Measurements from ENCODE around the gene FGF14.

FGF14 gene

DNA sequence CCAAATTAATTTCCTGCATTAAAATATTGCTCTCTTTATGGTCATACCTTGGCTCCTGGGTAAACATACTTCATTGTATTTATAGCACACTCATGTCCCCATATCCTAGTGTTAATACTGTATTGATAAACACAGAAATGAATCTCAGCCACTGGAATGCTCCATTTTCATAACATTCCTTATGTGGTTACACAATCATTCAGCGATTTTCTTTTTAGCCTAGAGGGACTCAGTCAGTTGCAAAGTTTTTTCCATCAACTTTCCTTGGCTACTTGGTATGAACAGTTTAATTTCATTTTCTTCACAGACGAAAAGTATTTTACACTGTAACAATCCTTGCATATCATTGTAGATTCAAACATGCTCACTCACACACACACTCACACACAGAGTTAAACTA lies 471.5 kb downstream of the FGF14 start:
- DNase-seq (ENCODE audit: low read depth in 2 of 2) = no peak

DNA sequence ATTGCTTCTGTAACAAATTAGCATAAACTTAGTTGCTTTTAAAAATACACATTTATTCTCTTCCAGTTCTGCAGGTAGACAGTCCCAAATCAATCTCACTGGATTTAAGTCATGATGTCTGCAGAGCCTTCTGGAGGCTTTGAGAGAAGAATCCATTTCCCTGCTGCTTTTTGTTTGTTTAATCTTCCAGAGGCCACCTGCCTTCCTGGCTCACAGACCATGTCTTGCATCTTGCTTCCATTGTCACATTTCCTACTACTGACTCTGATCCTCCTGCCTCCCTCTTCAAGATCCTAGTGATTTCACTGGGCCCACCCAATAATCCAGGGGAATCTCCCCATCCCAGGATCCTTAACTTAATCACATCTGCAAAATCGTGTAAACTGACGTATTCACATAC lies 476.1 kb downstream of the FGF14 start:
- DNase-seq (ENCODE audit: low read depth in 2 of 2) = no peak

DNA sequence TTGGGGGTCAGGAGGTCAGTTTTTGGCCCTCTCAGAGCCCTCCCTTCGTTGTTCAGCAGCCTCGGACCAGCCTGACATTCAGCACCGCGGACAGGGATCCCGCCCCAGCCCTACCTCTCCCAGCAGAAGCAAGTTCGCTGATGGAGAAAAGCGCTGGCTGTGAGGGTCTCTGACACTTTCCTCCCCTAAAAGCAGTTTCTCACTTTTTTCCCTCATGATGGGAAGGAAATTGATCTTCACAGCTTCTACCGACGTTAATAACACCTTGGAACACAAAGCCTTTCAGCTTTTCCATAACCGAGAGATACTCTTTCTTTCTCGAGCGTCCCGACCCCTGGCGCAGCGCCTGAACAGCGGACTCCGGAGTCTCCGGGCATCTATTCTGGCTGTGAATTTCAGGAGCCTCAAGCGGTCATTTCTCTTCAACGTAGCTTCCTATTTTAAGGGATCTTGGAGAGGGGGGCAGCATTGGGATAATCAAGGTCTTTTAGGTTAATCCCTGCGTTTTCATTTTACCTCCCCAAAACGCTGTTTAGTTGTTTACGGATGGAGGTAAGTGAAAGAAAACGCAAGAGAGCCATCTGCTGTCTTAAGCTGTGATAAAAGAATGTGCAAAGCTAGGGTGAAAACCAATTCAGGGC lies 482.2 kb downstream of the FGF14 start:
- no peak for DNase-seq (ENCODE audit: low read depth in 2 of 2)

DNA sequence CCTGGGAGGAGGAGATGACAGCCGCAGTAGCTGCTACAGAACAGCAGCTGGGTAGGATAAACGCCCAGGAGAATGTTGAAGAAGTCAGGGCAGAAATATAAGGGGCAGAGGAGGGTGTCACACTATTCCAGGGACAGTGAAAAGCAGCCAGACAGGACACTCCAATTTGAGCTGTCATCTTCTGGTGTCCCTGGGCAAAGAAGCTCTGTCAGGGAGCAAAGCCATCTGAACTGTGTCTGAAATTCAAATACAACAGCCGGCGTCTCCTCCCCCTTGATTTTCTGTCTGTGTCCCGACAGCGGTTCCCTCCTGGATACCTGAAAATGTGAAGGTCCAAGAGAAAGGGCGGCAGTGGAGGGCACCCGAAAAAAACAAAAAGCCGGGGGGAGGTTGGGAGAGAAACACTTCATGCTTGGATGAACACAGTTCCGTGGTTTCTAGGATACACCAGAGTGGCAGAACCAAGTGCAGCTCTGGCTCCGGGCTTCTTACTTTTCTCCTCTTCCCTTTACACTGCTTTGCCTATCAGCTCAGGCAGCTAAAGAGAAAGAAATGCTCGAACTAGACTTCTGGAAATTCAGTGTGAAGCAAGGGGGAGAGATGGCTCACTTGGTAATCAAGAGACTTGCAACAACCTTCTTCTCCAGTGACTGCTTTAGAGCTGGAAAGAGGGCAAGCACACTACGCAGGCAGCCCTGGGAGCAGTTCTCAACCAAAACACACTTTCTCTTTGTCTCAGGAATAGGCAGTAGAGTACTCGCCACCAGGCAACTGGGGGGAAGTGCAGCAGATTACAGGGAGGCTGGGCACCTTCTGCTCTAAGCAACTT lies 483.8 kb downstream of the FGF14 start:
- DNase-seq (ENCODE audit: low read depth in 2 of 2) = no peak

DNA sequence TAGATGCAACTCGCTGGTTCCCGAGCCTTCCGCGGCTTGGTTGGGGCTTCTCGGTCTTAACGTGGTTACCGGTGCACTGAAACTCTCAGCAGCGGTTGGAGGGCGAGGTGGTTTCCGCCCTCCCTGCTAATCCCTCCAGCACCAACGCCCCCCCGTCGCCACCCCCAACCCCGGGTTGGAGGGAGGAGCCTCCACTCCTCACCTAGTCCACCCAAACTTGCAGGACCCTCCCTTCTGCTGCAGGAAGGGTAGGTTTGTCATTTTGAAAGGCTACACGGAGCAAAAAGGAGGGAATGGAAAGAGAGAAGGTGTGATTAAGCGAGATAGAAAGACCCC lies 484.4 kb downstream of the FGF14 start:
- no peak for DNase-seq (ENCODE audit: low read depth in 2 of 2)

DNA sequence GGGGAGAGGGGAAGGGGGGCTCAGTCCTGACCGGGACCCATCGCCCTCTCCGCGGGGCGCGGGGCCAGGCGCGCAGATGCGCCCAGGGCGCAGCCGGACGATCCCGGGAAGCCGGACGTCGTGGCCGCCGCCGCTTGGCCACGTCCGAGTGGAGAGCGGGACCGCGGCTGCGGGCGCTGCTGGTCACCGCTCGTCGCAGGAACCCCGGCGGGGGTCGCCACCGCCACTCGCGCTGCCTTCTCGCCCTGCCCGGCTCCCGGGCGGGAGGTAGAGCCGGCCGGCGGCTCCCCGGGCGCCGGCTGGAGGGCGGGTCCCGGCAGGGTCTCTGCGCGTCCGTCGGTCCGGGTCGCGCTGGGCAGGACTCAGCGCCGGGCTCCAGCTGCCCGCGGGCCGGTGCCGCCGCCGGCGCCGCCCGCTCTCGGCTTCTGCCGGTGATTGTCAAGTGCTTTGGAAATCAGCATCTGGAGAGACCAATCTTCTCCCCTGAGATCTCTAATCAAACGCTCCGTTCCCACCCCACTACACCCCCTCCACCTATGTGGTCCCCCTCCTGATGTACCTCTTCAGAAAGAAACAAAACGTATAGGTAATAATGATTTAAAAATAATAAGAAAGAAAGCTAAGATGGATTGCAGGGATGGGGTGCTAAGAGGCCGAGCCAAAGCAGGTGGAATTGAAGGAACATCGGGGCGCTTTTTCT lies 484.9 kb downstream of the FGF14 start:
- DNase-seq (ENCODE audit: low read depth in 2 of 2) = no peak

DNA sequence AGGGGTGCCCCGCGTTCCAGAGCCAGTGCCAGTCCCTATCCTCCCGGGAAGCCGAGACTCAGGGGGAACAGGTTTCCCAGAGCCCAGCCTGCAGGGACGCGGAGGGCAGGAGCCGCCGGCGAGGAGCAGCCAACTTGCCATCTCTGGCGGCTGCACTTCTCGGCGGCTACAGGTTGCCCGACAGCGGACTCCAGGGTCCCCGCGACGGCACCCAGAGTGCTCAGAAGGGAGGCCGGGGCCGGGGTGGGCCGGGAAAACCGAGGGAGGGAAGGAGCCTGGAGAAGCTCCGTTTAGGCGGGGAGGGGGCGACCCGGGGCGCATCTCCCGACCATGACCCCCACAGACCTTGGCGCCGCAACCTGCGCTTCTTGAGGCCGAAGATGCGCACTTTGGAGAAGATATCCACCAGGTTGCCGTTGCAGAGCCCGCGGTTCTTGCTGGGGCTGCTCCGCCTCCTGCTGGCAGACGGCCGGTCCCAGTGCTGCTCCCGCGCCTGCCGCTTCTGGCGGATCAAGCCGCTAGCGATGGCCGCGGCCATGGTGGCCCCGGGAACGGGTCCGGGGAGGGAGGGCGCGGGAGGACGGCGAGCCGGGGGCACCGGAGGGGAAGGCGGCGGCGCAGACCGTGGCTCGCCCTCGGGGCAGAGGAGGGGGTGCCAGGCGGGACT lies 485.6 kb downstream of the FGF14 start:
- no peak for DNase-seq (ENCODE audit: low read depth in 2 of 2)

DNA sequence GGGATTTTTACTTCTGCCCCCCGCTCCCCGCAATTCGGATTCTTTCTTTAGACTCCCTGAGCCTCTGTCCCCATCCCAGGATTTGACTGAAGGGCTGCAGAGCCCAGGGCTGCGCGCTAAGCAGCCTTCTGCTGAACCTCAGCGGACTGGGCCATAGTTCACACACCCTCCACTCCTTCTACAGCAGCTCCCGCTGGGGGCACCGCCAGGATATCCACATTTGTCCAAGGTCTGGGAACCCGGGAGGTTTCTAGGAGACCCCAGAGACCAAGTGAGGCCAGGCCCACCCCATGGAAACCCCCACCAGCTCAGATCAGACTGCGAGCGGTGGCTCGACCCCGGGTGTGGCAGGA lies 486.1 kb downstream of the FGF14 start:
- DNase-seq (ENCODE audit: low read depth in 2 of 2) = no peak

DNA sequence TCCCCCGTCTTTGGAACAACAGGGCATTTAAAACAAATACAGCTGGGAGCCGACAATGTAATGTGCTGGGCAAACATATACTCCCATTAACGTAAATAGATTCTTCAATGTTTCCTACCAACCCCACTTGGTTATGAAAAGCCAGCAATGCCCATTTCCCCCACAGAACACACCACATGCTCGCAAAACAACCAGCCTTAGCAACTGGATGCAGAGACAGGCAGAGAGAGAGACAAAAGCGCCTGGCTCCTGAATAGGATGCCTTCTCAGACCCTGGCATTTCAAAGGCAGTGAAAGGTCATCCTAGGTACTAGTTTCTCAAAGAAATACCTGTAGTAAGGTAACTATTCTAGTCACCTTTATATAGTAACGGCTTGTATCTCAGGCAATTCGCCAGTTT lies 486.5 kb downstream of the FGF14 start:
- no peak for DNase-seq (ENCODE audit: low read depth in 2 of 2)

DNA sequence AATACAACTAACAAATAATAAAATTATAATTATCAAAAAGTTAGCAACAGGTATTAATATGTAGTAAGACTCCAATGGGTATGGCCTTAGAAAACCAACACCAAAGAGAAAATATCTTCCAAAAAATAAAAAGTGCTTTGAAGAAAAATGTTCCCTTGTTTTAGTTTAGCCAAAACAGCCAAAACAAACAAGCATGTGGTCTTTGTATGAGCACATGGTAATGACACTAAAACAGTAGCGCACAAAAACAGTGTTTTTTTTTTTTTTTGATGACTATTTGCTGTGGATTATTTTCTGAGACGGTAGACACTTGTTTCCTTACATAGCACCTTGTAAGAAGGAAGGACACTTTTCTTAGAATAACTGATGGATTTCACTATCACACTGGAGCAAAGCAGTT lies 490.1 kb downstream of the FGF14 start:
- DNase-seq (ENCODE audit: low read depth in 2 of 2) = no peak

DNA sequence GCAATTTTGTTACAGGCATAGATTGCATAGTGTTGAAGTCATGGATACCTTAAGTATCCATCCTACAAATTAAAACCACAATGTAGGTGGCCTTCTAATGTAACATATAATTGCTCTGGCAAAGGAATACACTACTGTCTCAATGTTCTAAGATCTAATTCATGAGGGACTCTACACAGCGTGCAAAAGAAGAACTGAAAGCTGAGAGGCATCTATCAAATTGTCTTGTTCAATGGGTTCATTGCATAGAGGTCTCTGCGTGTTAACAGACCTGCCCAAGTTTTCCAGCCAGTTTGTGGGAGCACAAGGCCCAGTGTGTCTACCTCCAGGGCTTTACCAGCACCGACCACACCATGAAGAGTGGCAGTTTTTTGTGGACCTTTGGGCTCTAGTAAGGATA lies 498.0 kb downstream of the FGF14 start:
- no peak for DNase-seq (ENCODE audit: low read depth in 2 of 2)

DNA sequence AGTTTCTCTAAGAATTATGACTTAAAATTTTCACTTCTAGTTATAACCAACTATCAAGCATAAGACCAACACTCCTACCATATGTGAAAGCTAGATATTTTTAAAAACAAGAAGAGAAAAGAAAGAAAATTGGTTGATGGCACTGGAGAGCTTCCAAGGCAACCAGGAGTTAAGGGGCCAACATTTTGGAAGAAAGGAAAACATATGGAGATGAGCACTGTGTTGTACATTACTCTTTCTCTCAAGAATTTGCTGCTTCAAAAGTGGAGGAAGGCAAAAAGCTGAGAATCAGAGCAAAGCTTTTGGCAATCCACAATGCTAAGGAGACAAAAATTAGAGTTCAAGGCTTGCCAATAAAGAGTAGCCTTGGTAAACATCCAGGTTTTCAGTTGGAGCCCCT lies 503.2 kb downstream of the FGF14 start:
- no peak for DNase-seq (ENCODE audit: low read depth in 2 of 2)

DNA sequence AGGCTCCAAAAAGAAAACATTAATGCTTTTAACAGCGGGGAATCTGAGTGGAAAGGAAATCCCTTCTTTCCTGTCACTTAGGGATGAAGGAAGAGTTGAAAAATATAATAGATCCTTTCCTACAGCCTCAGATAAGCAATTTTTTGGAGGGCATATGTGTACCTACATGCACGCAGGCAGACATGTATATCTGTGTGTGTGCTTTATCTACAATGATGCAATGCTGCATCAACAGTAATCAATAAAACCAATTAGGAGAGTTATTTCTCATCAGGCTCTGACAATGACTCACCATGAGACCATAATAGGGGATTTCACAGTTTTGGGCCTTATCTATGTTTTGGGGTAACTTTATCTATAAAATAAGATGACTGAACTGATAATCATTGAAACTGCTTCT lies 505.3 kb downstream of the FGF14 start:
- no peak for DNase-seq (ENCODE audit: low read depth in 2 of 2)

DNA sequence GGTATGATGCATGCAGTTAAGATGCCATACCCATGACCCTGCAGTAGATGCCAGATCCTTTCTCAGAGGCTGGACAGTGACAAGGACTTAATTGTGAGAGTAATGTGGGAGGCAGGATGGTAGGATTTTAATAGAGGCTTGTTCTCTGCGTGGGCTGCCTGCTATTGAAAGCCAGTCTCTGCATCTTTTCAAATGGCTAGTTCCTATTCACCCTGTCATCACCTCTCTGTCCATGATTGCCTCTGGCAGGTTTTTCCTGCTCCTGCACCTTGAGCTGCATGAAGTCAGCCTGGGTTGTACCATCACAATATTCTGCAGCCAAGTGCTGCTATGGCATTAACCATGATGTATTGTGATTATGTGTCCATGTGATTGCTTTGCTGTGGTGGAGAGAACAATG lies 508.8 kb downstream of the FGF14 start:
- DNase-seq (ENCODE audit: low read depth in 2 of 2) = no peak

DNA sequence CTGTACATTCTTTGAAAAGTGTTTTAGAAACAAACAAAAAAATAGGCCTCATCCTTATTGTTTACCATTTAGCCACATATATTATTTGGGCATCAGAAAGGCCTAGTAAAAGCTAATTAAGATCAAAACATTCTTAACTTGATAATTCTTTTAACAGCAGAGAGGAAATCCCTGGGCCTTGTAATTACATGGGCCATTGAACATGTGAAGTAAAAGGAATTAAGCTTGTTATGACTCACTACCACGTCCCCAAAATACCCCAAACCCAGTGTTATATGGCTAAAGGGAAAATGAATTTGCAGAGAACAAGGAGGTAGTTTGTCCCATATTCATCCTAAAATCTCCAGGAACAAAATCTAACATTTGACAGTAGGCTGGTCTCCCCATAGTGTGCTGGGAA lies 509.6 kb downstream of the FGF14 start:
- DNase-seq (ENCODE audit: low read depth in 2 of 2) = no peak

DNA sequence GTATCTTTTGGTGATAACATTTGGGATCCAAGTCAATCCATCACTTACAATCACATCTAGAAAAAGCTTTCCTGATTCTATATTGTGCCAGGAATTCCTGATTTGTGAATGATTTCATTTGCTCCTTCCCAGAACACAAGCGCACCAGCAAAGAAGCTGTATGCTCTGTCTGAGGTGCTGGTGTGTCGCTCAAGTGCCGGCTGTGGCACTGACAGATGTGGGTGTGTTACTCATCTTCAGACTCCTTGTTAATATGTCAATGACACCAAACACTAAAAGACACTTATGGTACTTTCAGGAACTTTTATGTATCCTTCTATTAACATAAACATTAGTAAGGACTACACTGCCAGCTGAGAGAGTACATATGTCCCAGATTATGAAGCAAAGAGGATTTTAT lies 520.3 kb downstream of the FGF14 start:
- no peak for DNase-seq (ENCODE audit: low read depth in 2 of 2)

DNA sequence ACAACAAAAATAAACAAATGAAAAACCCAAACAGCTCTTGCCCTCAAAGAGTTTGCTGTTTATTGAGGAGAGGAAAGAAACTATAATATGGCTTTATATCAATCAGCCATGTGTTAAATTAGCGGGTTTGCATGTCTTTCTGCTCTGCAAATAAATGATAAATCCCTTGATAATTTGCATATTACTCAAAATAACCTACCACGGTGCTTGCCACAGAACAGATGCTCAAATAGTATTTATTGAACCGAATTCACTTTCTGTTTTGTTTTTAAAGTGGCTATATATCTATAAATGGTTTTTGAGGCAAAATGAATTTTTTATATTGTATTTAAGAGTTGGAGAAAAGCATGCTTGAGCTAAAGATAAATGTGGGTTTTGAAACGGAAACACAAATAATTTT lies 521.3 kb downstream of the FGF14 start:
- DNase-seq (ENCODE audit: low read depth in 2 of 2) = no peak

DNA sequence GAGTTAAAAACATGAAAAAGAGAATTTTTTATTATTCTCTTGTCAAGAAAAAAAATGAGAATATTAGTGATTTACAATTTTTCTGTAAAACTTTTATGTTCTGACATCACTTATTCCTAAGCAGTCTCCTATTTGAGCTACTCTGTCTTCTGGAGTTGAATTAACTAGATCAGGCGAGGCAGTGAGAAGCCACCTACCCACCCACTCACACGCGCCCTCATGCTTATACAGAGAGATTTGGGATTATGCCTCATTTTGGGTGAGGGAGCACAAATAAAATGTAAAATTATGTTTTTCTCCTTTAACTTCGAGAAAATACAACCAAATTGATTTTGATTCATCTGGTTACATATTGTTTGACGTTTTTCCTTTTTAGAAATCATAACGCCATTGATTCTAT lies 524.9 kb downstream of the FGF14 start:
- DNase-seq (ENCODE audit: low read depth in 2 of 2) = no peak

DNA sequence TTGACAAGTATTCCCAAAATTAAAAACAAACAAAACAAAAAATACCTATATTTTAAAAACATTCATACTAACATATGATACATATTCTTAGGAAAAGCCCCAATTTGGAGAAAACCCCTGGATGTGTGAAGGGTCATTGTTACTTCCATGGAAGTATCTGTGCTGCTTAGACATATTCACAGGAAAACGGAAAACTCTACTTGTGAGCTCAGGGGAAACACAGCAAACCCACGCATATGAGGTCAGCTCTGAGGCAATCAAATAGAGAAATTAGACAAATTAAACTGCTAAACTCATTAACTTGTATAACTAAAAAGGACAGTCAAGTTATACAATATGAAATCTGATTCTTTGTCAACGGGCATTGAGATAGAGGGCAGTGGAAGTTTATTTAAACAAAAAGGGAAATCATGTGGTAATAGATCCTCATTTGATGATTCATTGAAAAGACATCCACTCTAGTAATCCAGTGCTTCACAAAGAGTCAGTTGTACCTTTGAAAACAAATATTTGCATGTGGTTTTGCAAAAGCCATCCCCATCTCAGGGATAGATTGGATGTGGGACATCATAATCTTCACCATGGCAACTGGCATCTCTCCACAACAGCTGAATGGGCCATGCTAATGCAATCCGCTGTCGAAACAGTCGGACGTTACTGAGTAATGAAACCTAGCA lies 526.0 kb downstream of the FGF14 start:
- DNase-seq (ENCODE audit: low read depth in 2 of 2) = no peak

DNA sequence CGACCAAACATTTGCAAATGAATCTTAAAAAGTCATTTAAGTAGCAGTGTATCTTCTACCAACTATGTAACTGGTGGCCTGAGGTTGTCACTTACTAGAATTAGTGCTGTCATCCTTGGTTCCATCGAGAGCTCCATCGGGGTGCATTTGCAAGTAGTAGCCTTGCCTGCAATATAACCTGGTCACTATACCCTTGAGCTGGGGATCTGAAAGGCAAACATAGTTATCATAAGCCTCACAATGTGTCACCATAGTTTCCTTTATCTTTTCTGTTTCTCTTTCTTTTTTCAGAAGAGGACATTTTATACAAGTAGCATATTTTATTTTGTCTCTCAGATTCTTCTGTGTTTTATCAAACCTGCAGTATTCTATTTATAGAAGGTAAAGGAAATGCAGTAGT lies 526.8 kb downstream of the FGF14 start:
- DNase-seq (ENCODE audit: low read depth in 2 of 2) = no peak

DNA sequence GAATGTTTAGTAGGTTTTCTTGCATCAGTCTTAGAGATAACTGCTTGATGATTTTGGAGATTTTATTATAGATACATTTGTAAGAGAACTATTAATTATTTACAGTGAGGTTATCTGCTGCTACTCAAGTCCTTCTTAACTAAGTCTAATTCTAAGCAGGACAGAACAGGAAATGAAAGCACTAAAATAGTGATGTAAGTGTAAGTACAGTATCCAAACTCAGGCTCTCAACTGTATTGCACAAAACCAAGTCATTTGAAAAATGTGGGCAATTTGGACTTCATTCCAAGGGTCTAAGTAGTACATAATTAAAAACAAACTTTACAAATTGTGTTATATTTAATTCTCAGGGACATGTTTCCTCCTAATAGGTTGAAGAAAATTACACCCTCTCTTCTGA lies 532.3 kb downstream of the FGF14 start:
- no peak for DNase-seq (ENCODE audit: low read depth in 2 of 2)

Measured in stimulated activated CD4-positive, alpha-beta T cell treated with anti-CD3 and anti-CD28 coated beads, Interleukin-4, amount 100 ng/mL, for 48 hours (primary cell).